AG04449 (cell line): ENCODE results near the gene CDH5.
"Not testable (repeated sequence)": the region's sequence is repeated elsewhere in the genome, so short reads cannot be mapped to it uniquely, and the experiment has no call there.

ENCODE experiments used
- CTCF ChIA-PET: fragments of 350-600 bp; formaldehyde crosslinking; extraction: SDS; loops from one replicate; lab custom pipeline; 2021; ENCODE audit warnings: antibody characterized with exemption; lab: Yijun Ruan, JAX
- POLR2A ChIA-PET: fragments of 400-600, 350-600 bp; formaldehyde crosslinking; extraction: SDS; loops from one replicate; lab custom pipeline; 2020; ENCODE audit warnings: antibody characterized with exemption, inconsistent platforms; lab: Yijun Ruan, JAX
- DNase-seq: peaks from one replicate; pipeline ENCODE4 v3.0.0-alpha.2; 2010; ENCODE audit warnings: low read depth, low spot score
- H3K4me3 ChIP-seq: 2 replicates; pipeline ENCODE4 v1.5.1; 2011; ENCODE audit warnings: low read depth, mild to moderate bottlenecking, control low read depth, low read length
- CTCF ChIP-seq: IDR thresholded peaks from one replicate; pipeline ENCODE4 v1.5.1; 2011; ENCODE audit warnings: mild to moderate bottlenecking, moderate library complexity, low read length, control low read depth, inconsistent platforms; ENCODE audit not compliant: insufficient read depth; ENCODE audit errors: missing control alignments

Gene CDH5

GRCh38 chr16:66443269-66443652, 76.8 kb downstream of the CDH5 start:
- no peak for DNase-seq
- no peak overlapping the region for H3K4me3 ChIP-seq
- ChIA-PET CTCF (interaction anchor here (0.7 to 1.6 kb wide), 4 partner anchors 34 to 39 kb away, joined by 3 read pairs; no protein-coding TSS in a partner anchor), POLR2A (no interaction called here)
- TF ChIP-seq CTCF = no peak

GRCh38 chr16:66444049-66444481, 77.6 kb downstream of the CDH5 start:
- TF ChIP-seq CTCF = no peak
- ChIA-PET POLR2A (no interaction called here), CTCF (interaction anchor here (0.7 to 1.6 kb wide), 4 partner anchors 35 to 40 kb away, joined by 3 read pairs; no protein-coding TSS in a partner anchor)
- no peak for DNase-seq
- no peak overlapping the region for H3K4me3 ChIP-seq

- ChIA-PET CTCF (no interaction called here), POLR2A (no interaction called here)
- no peak for TF ChIP-seq CTCF
- no peak for DNase-seq
- no peak overlapping the region for H3K4me3 ChIP-seq
These were observed 80.2 kb downstream of the CDH5 start for GRCh38 chr16:66446737-66447136.

- no peak for DNase-seq
- no peak overlapping the region for H3K4me3 ChIP-seq
- CTCF ChIA-PET = no interaction called here
- no peak for TF ChIP-seq CTCF
- POLR2A ChIA-PET = no interaction called here
These were observed 81.0 kb downstream of the CDH5 start for GRCh38 chr16:66447491-66447890.

GRCh38 chr16:66451548-66451947, 85.1 kb downstream of the CDH5 start:
- no peak for TF ChIP-seq CTCF
- no peak overlapping the region for H3K4me3 ChIP-seq
- POLR2A ChIA-PET = no interaction called here
- DNase-seq = no peak
- CTCF ChIA-PET = interaction anchor here (1.3 kb wide), 1 partner anchor 33 kb away, joined by 3 read pairs; no protein-coding TSS in a partner anchor

GRCh38 chr16:66453230-66453629, 86.7 kb downstream of the CDH5 start:
- DNase-seq, H3K4me3 ChIP-seq, POLR2A ChIA-PET: not testable (repeated sequence)
- CTCF ChIA-PET = interaction anchor here (1.1 to 2.9 kb wide), 4 partner anchors 11 to 47 kb away, joined by 3 to 13 read pairs (median 4); no protein-coding TSS in a partner anchor
